BLaER1 treated with 17β-estradiol and CSF1 and Interleukin-3, amounts not matched to agents 10 nM and 100 nM (cell line): ENCODE data around the gene NGFR.
A peak's percentile ranks its signal among the peaks of the same experiment; 100 is the strongest.

ENCODE experiments used
- H3K27ac ChIP-seq, 11 experiments: shearing (Covaris generic); formaldehyde crosslinking; 2 replicates each; pipeline ENCODE4 v1.8.1; 2022
- H3K27me3 ChIP-seq, 11 experiments: shearing (Covaris generic); formaldehyde crosslinking; 2 replicates each; pipeline ENCODE4 v1.8.1; 2022
- H3K36me3 ChIP-seq, 11 experiments: shearing (Covaris generic); formaldehyde crosslinking; 2 replicates each; pipeline ENCODE4 v1.8.1; 2022
- H3K4me1 ChIP-seq, 10 experiments: shearing (Covaris generic); formaldehyde crosslinking; 2 replicates each; pipeline ENCODE4 v1.8.1; 2022
- H3K4me2 ChIP-seq, 11 experiments: shearing (Covaris generic); formaldehyde crosslinking; 2 replicates each; pipeline ENCODE4 v1.8.1; 2022
- H3K4me3 ChIP-seq, 10 experiments: shearing (Covaris generic); formaldehyde crosslinking; 2 replicates each; pipeline ENCODE4 v1.8.1; 2022
- H3K9ac ChIP-seq, 11 experiments: shearing (Covaris generic); formaldehyde crosslinking; 2 replicates each; pipeline ENCODE4 v1.8.1; 2022
- H3K9me3 ChIP-seq, 11 experiments: shearing (Covaris generic); formaldehyde crosslinking; replicated peaks in 1 of 11; 2 replicates each; pipeline ENCODE4 v1.8.1; 2022
- H4K20me1 ChIP-seq, 11 experiments: shearing (Covaris generic); formaldehyde crosslinking; 2 replicates each; pipeline ENCODE4 v1.8.1; 2022
- Cebpa-rat ChIP-seq, 11 experiments: shearing (Covaris generic); IDR thresholded peaks; 2 replicates each; pipeline ENCODE4 v1.8.1; 2022

Gene NGFR, protein sequence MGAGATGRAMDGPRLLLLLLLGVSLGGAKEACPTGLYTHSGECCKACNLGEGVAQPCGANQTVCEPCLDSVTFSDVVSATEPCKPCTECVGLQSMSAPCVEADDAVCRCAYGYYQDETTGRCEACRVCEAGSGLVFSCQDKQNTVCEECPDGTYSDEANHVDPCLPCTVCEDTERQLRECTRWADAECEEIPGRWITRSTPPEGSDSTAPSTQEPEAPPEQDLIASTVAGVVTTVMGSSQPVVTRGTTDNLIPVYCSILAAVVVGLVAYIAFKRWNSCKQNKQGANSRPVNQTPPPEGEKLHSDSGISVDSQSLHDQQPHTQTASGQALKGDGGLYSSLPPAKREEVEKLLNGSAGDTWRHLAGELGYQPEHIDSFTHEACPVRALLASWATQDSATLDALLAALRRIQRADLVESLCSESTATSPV

GRCh38 chr17:49494986-49495841 is at the start of gene NGFR:
Gene NGFR (plus strand): TSS chr17:49495293. CDS start chr17:49495418, 125 bp downstream.
- Histone ChIP-seq H3K27me3 (peaks cover 46 to 51% (median 50%) of the 10 kb centered on the region in 11 experiments), H3K36me3 (no peaks in the 10 kb centered on the region), H3K9me3 (no peaks in the 10 kb centered on the region), H3K4me1 (peaks cover 28 to 45% (median 36%) of the 10 kb centered on the region in 10 experiments), H3K27ac (peak within 1 kb of the TSS in 2 of 11 experiments; percentile 41 to 51; a peak in 3 of 22 replicates), H3K9ac (peak within 1 kb of the TSS in 9 of 11 experiments; percentile 35 to 70 (median 54); a peak in 14 of 22 replicates), H3K4me3 (peak within 1 kb of the TSS; percentile 47 to 73 (median 62)), H4K20me1 (peaks cover 0 to 36% (median 25%) of the 10 kb centered on the region in 11 experiments; a peak in 20 of 22 replicates), H3K4me2 (peak within 1 kb of the TSS; percentile 91 to 100 (median 99))
- no peak for TF ChIP-seq Cebpa-rat (IDR thresholded peaks at IDR 0.05)

DNA sequence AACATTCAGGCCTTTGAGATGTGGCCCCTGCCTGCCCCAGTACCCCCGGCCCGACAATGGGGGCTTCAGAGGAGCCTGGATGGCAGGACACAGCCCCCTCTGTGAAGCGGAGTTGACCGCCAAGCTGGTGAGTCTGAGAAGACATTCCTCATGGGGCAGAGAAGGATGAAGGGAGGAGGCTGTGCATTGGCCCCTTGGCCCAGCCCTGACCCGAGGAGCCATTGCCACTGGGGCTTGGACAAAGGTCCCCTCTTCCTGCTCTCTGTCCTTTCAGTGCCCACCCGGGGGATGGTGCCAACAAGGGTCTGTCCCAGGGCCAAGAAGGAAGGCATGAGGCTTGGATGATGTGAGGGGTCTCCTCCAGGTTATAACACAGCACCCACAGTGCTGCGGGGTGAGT is 49.5 kb upstream of the NGFR start:
- Histone ChIP-seq H3K9ac (no peak overlapping the region), H3K4me1 (peaks cover 32 to 64% (median 45%) of the 10 kb centered on the region in 10 experiments), H3K27ac (no peak overlapping the region), H3K4me2 (peak overlapping the region in 2 of 11 experiments; percentile 7 to 12; a peak in 3 of 22 replicates), H3K9me3 (peaks cover 0 to 17% (median 11%) of the 10 kb centered on the region in 11 experiments; a peak in 9 of 22 replicates), H4K20me1 (no peaks in the 10 kb centered on the region), H3K27me3 (no peaks in the 10 kb centered on the region), H3K4me3 (no peak overlapping the region), H3K36me3 (no peaks in the 10 kb centered on the region)
- no peak for TF ChIP-seq Cebpa-rat (IDR thresholded peaks at IDR 0.05)

GRCh38 chr17:49447628-49448302 is 47.3 kb upstream of the NGFR start:
- H3K9ac ChIP-seq, result peak overlapping the region in 1 of 11 experiments; percentile 17; a peak in 1 of 22 replicates
- no peaks in the 10 kb centered on the region for H4K20me1 ChIP-seq
- H3K4me2 ChIP-seq, result peak overlapping the region; percentile 26 to 82 (median 72); a peak in 20 of 22 replicates
- no peaks in the 10 kb centered on the region for H3K36me3 ChIP-seq
- H3K4me1 ChIP-seq, result peaks cover 45 to 64% (median 54%) of the 10 kb centered on the region in 10 experiments
- peaks cover 0 to 12% (median 3%) of the 10 kb centered on the region in 11 experiments; a peak in 9 of 22 replicates for H3K9me3 ChIP-seq
- H3K4me3 ChIP-seq, result no peak overlapping the region
- peak overlapping the region in 2 of 11 experiments; percentile 42 to 45; a peak in 2 of 22 replicates for H3K27ac ChIP-seq
- H3K27me3 ChIP-seq, result no peaks in the 10 kb centered on the region
- no peak for TF ChIP-seq Cebpa-rat (IDR thresholded peaks at IDR 0.05)

GRCh38 chr17:49450181-49450580 is 44.9 kb upstream of the NGFR start:
- H3K27me3 ChIP-seq, result no peaks in the 10 kb centered on the region
- peak overlapping the region in 2 of 11 experiments; percentile 30 to 35; a peak in 1 of 22 replicates for H3K9ac ChIP-seq
- H4K20me1 ChIP-seq, result no peaks in the 10 kb centered on the region
- H3K36me3 ChIP-seq, result no peaks in the 10 kb centered on the region
- peak overlapping the region in 8 of 11 experiments; percentile 13 to 63 (median 46); a peak in 11 of 22 replicates for H3K27ac ChIP-seq
- peak overlapping the region; percentile 33 to 82 (median 72) for H3K4me2 ChIP-seq
- no peak overlapping the region for H3K4me3 ChIP-seq
- TF ChIP-seq Cebpa-rat (IDR thresholded peaks at IDR 0.05), result no peak
- peaks cover 0 to 7% (median 0%) of the 10 kb centered on the region in 11 experiments; a peak in 4 of 22 replicates for H3K9me3 ChIP-seq
- H3K4me1 ChIP-seq, result peaks cover 45 to 74% (median 53%) of the 10 kb centered on the region in 10 experiments

- peaks cover 0 to 7% (median 0%) of the 10 kb centered on the region in 11 experiments; a peak in 4 of 22 replicates for H3K9me3 ChIP-seq
- no peaks in the 10 kb centered on the region for H4K20me1 ChIP-seq
- peaks cover 45 to 71% (median 55%) of the 10 kb centered on the region in 10 experiments for H3K4me1 ChIP-seq
- peak overlapping the region in 5 of 11 experiments; percentile 17 to 35 (median 23); a peak in 5 of 22 replicates for H3K9ac ChIP-seq
- no peak overlapping the region for H3K4me3 ChIP-seq
- H3K27me3 ChIP-seq, result no peaks in the 10 kb centered on the region
- H3K27ac ChIP-seq, result peak overlapping the region in 8 of 11 experiments; percentile 13 to 63 (median 52); a peak in 12 of 22 replicates
- no peaks in the 10 kb centered on the region for H3K36me3 ChIP-seq
- H3K4me2 ChIP-seq, result peak overlapping the region; percentile 33 to 82 (median 72)
- TF ChIP-seq Cebpa-rat (IDR thresholded peaks at IDR 0.05), result no peak
These were observed 44.4 kb upstream of the NGFR start for GRCh38 chr17:49450735-49451134.

DNA sequence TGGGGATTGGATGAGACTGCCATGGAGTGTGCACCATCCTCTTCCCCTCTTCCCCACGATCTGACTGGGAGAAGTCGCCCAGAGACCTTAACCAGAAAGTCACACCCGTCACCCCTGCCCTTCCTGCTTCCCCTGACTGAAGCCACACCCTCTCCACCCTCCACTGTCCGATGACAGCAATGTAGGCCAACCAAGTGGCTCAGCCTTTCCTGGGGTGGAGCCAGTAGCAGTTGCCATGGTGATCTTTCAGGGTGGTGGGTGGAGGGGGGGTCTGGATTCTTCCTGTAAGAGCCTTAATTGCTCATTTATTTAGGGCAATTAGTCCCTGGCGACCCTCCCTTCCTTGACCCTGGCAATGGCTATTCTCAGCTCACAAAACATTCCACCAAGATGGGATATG is 42.9 kb upstream of the NGFR start:
- H3K27me3 ChIP-seq, result peaks cover 0 to under 1% (median 0%) of the 10 kb centered on the region in 11 experiments; a peak in 3 of 22 replicates
- H3K36me3 ChIP-seq, result no peaks in the 10 kb centered on the region
- H3K4me2 ChIP-seq, result peak overlapping the region; percentile 33 to 82 (median 72)
- no peak overlapping the region for H3K4me3 ChIP-seq
- H3K27ac ChIP-seq, result peak overlapping the region in 4 of 11 experiments; percentile 16 to 63 (median 59); a peak in 7 of 22 replicates
- TF ChIP-seq Cebpa-rat (IDR thresholded peaks at IDR 0.05), result no peak
- H3K9me3 ChIP-seq, result peaks cover 0 to 7% (median 0%) of the 10 kb centered on the region in 11 experiments; a peak in 4 of 22 replicates
- H4K20me1 ChIP-seq, result no peaks in the 10 kb centered on the region
- H3K4me1 ChIP-seq, result peaks cover 56 to 78% (median 67%) of the 10 kb centered on the region in 10 experiments
- H3K9ac ChIP-seq, result no peak overlapping the region

DNA sequence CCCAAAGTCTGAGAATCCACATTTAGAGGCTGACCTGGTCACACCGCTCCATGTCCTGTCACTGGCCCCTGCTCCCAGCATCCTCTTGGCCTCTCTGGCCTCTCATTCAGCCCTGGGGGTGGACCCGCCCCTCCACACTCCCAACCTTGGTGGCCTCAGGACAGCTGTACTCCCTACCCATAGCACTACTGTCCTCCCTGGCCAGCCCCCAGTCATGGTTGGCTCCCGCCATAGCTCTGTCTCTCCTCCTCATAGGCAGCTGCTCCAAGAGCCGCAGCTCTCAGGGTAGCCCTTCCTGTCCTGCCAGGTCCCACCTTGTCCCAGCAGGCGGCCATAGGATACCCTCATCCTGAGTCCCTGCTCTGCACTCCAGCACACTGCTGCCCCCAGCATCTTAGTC is 42.4 kb upstream of the NGFR start:
- TF ChIP-seq Cebpa-rat (IDR thresholded peaks at IDR 0.05), result no peak
- H3K4me1 ChIP-seq, result peaks cover 56 to 73% (median 64%) of the 10 kb centered on the region in 10 experiments

GRCh38 chr17:49454050-49454449 is 41.0 kb upstream of the NGFR start:
- no peaks in the 10 kb centered on the region for H4K20me1 ChIP-seq
- H3K4me2 ChIP-seq, result no peak overlapping the region
- peaks cover 43 to 60% (median 50%) of the 10 kb centered on the region in 10 experiments for H3K4me1 ChIP-seq
- H3K9ac ChIP-seq, result no peak overlapping the region
- H3K27ac ChIP-seq, result no peak overlapping the region
- no peaks in the 10 kb centered on the region for H3K36me3 ChIP-seq
- no peak for TF ChIP-seq Cebpa-rat (IDR thresholded peaks at IDR 0.05)
- H3K9me3 ChIP-seq, result peaks cover 0 to 7% (median 0%) of the 10 kb centered on the region in 11 experiments; a peak in 4 of 22 replicates
- H3K27me3 ChIP-seq, result peaks cover 0 to 14% (median 8%) of the 10 kb centered on the region in 11 experiments; a peak in 14 of 22 replicates
- H3K4me3 ChIP-seq, result no peak overlapping the region

More for the DNA sequence above, 42.4 kb upstream of the NGFR start:
- Histone ChIP-seq H3K27ac (no peak overlapping the region), H3K27me3 (peaks cover 0 to 5% (median 1%) of the 10 kb centered on the region in 11 experiments; a peak in 9 of 22 replicates), H3K4me3 (no peak overlapping the region), H3K9me3 (peaks cover 0 to 7% (median 0%) of the 10 kb centered on the region in 11 experiments; a peak in 4 of 22 replicates), H3K36me3 (no peaks in the 10 kb centered on the region), H4K20me1 (no peaks in the 10 kb centered on the region), H3K4me2 (peak overlapping the region in 5 of 11 experiments; percentile 33 to 82 (median 68); a peak in 9 of 22 replicates), H3K9ac (no peak overlapping the region)
